H9 (cell line): ENCODE data around the gene MGAT5B. TPM values are rescaled to one million over a fixed set of nuclear protein-coding genes. Genes with fewer than 3 reads are reported as not detected.

ENCODE experiments used
- DNase-seq: peaks from one replicate; pipeline ENCODE4 v3.0.0-alpha.2; 2017
- H2AFZ ChIP-seq: one replicate; pipeline ENCODE4 v1.6.1; 2013; ENCODE audit warnings: mild to moderate bottlenecking, low read length, control low read depth, moderate library complexity
- H2AK5ac ChIP-seq: 2 replicates; pipeline ENCODE4 v1.6.1; 2013; ENCODE audit warnings: low read length, control low read depth, mixed read lengths; ENCODE audit not compliant: insufficient read length
- H2BK120ac ChIP-seq: one replicate; pipeline ENCODE4 v1.6.1; 2013; ENCODE audit warnings: low read depth, mild to moderate bottlenecking, low read length, control low read depth, inconsistent platforms; ENCODE audit not compliant: poor library complexity, severe bottlenecking
- H2BK12ac ChIP-seq: 2 replicates; pipeline ENCODE4 v1.6.1; 2013; ENCODE audit warnings: low read length, control low read depth, mixed read lengths, low read depth; ENCODE audit not compliant: insufficient read length
- H2BK15ac ChIP-seq: 2 replicates; pipeline ENCODE4 v1.6.1; 2013; ENCODE audit warnings: low read depth, low read length, control low read depth
- H2BK20ac ChIP-seq: one replicate; pipeline ENCODE4 v1.6.1; 2013; ENCODE audit warnings: low read depth, mild to moderate bottlenecking, low read length, control low read depth, inconsistent platforms; ENCODE audit not compliant: poor library complexity, severe bottlenecking
- H2BK5ac ChIP-seq: 2 replicates; pipeline ENCODE4 v1.6.1; 2013; ENCODE audit warnings: low read length, control low read depth, mixed read lengths; ENCODE audit not compliant: insufficient read length
- H3K14ac ChIP-seq: 2 replicates; pipeline ENCODE4 v1.6.1; 2013; ENCODE audit warnings: low read length, control low read depth; ENCODE audit not compliant: insufficient read depth
- H3K18ac ChIP-seq: 2 replicates; pipeline ENCODE4 v1.6.1; 2013; ENCODE audit warnings: low read depth, mild to moderate bottlenecking, mixed read lengths, low read length, control low read depth; ENCODE audit not compliant: insufficient read length
- H3K23ac ChIP-seq: 2 replicates; pipeline ENCODE4 v1.6.1; 2013; ENCODE audit warnings: low read length, control low read depth, mixed read lengths, low read depth; ENCODE audit not compliant: insufficient read length
- H3K23me2 ChIP-seq: 2 replicates; pipeline ENCODE4 v1.6.1; 2013; ENCODE audit warnings: low read depth, mild to moderate bottlenecking, mixed read lengths, low read length, control low read depth; ENCODE audit not compliant: insufficient read length, poor library complexity, severe bottlenecking
- H3K27ac ChIP-seq: 2 replicates; pipeline ENCODE4 v1.5.1; 2013; ENCODE audit warnings: low read length, control low read depth, mixed read lengths, low read depth; ENCODE audit not compliant: insufficient read length
- H3K27me3 ChIP-seq: 2 replicates; pipeline ENCODE4 v1.6.1; 2013; ENCODE audit warnings: low read length, control low read depth, inconsistent platforms; ENCODE audit not compliant: insufficient read depth
- H3K4ac ChIP-seq: 2 replicates; pipeline ENCODE4 v1.6.1; 2013; ENCODE audit warnings: low read depth, mild to moderate bottlenecking, control low read depth, inconsistent platforms, low read length, moderate library complexity
- H3K4me1 ChIP-seq: 2 replicates; pipeline ENCODE4 v1.6.1; 2013; ENCODE audit warnings: low read length, control low read depth, inconsistent platforms; ENCODE audit not compliant: insufficient read depth
- H3K4me2 ChIP-seq: 2 replicates; pipeline ENCODE4 v1.6.1; 2013; ENCODE audit warnings: low read length, control low read depth, mixed read lengths; ENCODE audit not compliant: insufficient read length, insufficient read depth
- H3K56ac ChIP-seq: 2 replicates; pipeline ENCODE4 v1.6.1; 2013; ENCODE audit warnings: low read depth, mild to moderate bottlenecking, mixed read lengths, low read length, control low read depth; ENCODE audit not compliant: insufficient read length
- H3K79me1 ChIP-seq: 2 replicates; pipeline ENCODE4 v1.6.1; 2013; ENCODE audit warnings: low read depth, mild to moderate bottlenecking, moderate library complexity, low read length, control low read depth, inconsistent platforms; ENCODE audit not compliant: insufficient read depth, poor library complexity, severe bottlenecking
- H3K79me2 ChIP-seq: 2 replicates; pipeline ENCODE4 v1.6.1; 2013; ENCODE audit warnings: low read length, control low read depth, inconsistent platforms; ENCODE audit not compliant: insufficient read depth
- H3K9ac ChIP-seq: 2 replicates; pipeline ENCODE4 v1.6.1; 2013; ENCODE audit warnings: low read length, control low read depth, mixed read lengths; ENCODE audit not compliant: insufficient read length; ENCODE audit errors: extremely low read depth
- H3K9me3 ChIP-seq: one replicate; pipeline ENCODE4 v1.6.1; 2013; ENCODE audit warnings: low read depth, low read length, inconsistent platforms; ENCODE audit not compliant: control insufficient read depth
- H3T11ph ChIP-seq: one replicate; pipeline ENCODE4 v1.6.1; 2013; ENCODE audit warnings: mild to moderate bottlenecking, low read length, control low read depth, inconsistent platforms
- H4K20me1 ChIP-seq: one replicate; pipeline ENCODE4 v1.6.1; 2013; ENCODE audit not compliant: control insufficient read depth, insufficient read length, insufficient read depth
- H4K5ac ChIP-seq: 2 replicates; pipeline ENCODE4 v1.6.1; 2013; ENCODE audit warnings: low read depth, mild to moderate bottlenecking, mixed read lengths, low read length, control low read depth; ENCODE audit not compliant: insufficient read length
- H4K8ac ChIP-seq: replicated peaks from 2 replicates; pipeline ENCODE4 v1.6.1; 2013; ENCODE audit warnings: low read length, control low read depth, mixed read lengths, low read depth; ENCODE audit not compliant: insufficient read length
- H4K91ac ChIP-seq: 2 replicates; pipeline ENCODE4 v1.6.1; 2013; ENCODE audit warnings: low read depth, mild to moderate bottlenecking, moderate library complexity, mixed read lengths, low read length, control low read depth; ENCODE audit not compliant: insufficient read length
- H3K27ac Mint-ChIP-seq, 3 experiments: 2 replicates in 2 of 3; 3 replicates in 1 of 3; pipeline ENCODE4 v1.8.0; 2020 to 2021; ENCODE audit warnings: mixed read lengths in 3 of 3, mild to moderate bottlenecking in 1 of 3, moderate library complexity in 1 of 3
- H3K27me3 Mint-ChIP-seq: 2 replicates; pipeline ENCODE4 v1.8.0; 2021; ENCODE audit warnings: low read depth, mild to moderate bottlenecking, moderate library complexity, mixed read lengths
- H3K36me3 Mint-ChIP-seq, 3 experiments: 2 replicates in 2 of 3; 3 replicates in 1 of 3; pipeline ENCODE4 v1.8.0; 2020 to 2021; ENCODE audit warnings: low read depth in 3 of 3, mixed read lengths in 3 of 3; ENCODE audit not compliant: insufficient read depth in 1 of 3
- H3K4me1 Mint-ChIP-seq, 2 experiments: 2 replicates each; pipeline ENCODE4 v1.8.0; 2020; ENCODE audit warnings: mixed read lengths in 2 of 2
- H3K4me3 Mint-ChIP-seq, 2 experiments: 2 replicates in 1 of 2; 3 replicates in 1 of 2; pipeline ENCODE4 v1.8.0; 2020 to 2021; ENCODE audit warnings: mild to moderate bottlenecking in 2 of 2, mixed read lengths in 2 of 2, moderate library complexity in 1 of 2
- H3K9me3 Mint-ChIP-seq, 2 experiments: 2 replicates in 1 of 2; 3 replicates in 1 of 2; pipeline ENCODE4 v1.8.0; 2020; ENCODE audit warnings: mild to moderate bottlenecking in 2 of 2, mixed read lengths in 2 of 2, moderate library complexity in 1 of 2
- CTCF ChIP-seq: fragments of 200-600 bp; sonication (generic); conservative IDR thresholded peaks from 3 replicates; pipeline ENCODE4 v1.8.0; 2021; ENCODE audit warnings: antibody characterized with exemption, mild to moderate bottlenecking
- WGBS: extraction: QIAGEN DNeasy Blood & Tissue Kit; methylation state at CpG from one replicate; pipeline ENCODE4 v1.1.7; 2013; ENCODE audit warnings: missing lambda C conversion rate, low lambda C conversion rate, mixed read lengths; ENCODE audit not compliant: insufficient read length; ENCODE audit errors: extremely low coverage; 5-methylcytosine and 5-hydroxymethylcytosine counted together
- total RNA-seq: library from RNA; stranded (reverse); gene quantifications from 2 replicates; pipeline ENCODE4 v1.2.1, GENCODE V29; 2021

MGAT5B gene
- total RNA-seq, 1 experiment from 2014 or later: 4.9 TPM

GRCh38 chr17:76881408-76881807 lies 13.2 kb downstream of the MGAT5B start:
- H3K27ac Mint-ChIP-seq: no peak overlapping the region; a peak in 1 of 7 replicates
- H3K4me1 Mint-ChIP-seq: peaks cover 21 to 39% of the 10 kb centered on the region in 2 experiments

More at GRCh38 chr17:76881408-76881807, 13.2 kb downstream of the MGAT5B start:
- Histone ChIP-seq H3K27ac (no peak overlapping the region), H2BK5ac (no peak overlapping the region), H3K56ac (no peak overlapping the region), H3K23me2 (no peaks in the 10 kb centered on the region), H4K5ac (no peak overlapping the region), H4K20me1 (no peaks in the 10 kb centered on the region), H3K4me1 (peaks cover 7% of the 10 kb centered on the region; the same call in 1 of the 2 replicates), H2BK12ac (no peak overlapping the region), H3T11ph (no peak overlapping the region), H3K79me2 (no peaks in the 10 kb centered on the region), H2BK15ac (no peak overlapping the region), H3K9ac (no peak overlapping the region), H3K4ac (no peak overlapping the region), H2BK120ac (no peak overlapping the region), H3K18ac (no peak overlapping the region), H2AFZ (no peak overlapping the region), H3K27me3 (no peaks in the 10 kb centered on the region), H3K14ac (no peak overlapping the region), H3K9me3 (no peaks in the 10 kb centered on the region), H2AK5ac (no peak overlapping the region), H3K79me1 (no peaks in the 10 kb centered on the region), H4K91ac (no peak overlapping the region), H3K23ac (no peak overlapping the region), H4K8ac (no peak overlapping the region), H3K4me2 (no peak overlapping the region), H2BK20ac (no peak overlapping the region)
- TF ChIP-seq CTCF: no peak
- Mint-ChIP-seq H3K27me3 (peaks cover 2% of the 10 kb centered on the region; the same call in 1 of the 2 replicates), H3K9me3 (no peaks in the 10 kb centered on the region), H3K4me3 (no peak overlapping the region), H3K36me3 (no peaks in the 10 kb centered on the region)
- DNase-seq: no peak
- no CpG with 5 or more reads among the region's 6 CpGs for WGBS
